Thyroid gland (tissue), 4 donors: ENCODE measurements around the gene KRT6B.

Experiments
- CTCF ChIP-seq, 6 experiments: fragments of 200-600 bp in 3 of 6; fragments of 450-650 bp in 3 of 6; sonication (generic) in 3 of 6; IDR thresholded peaks; one replicate each; pipeline ENCODE4 v1.5.1; 2016 to 2019; ENCODE audit warnings: antibody characterized with exemption in 6 of 6, mild to moderate bottlenecking in 2 of 6, inconsistent platforms in 1 of 6, moderate library complexity in 1 of 6
- POLR2A ChIP-seq, 2 donors: fragments of 450-650 bp; IDR thresholded peaks; one replicate each; pipeline ENCODE4 v1.6.1; 2017; ENCODE audit warnings: antibody characterized with exemption in 2 of 2, mild to moderate bottlenecking in 2 of 2, moderate library complexity in 1 of 2

GRCh38 chr12:52405922-52406385 is 46.0 kb downstream of the KRT6B start, which contains the start of gene KRT82:
- TF ChIP-seq CTCF (IDR thresholded peaks at IDR 0.05) (no peak), POLR2A (IDR thresholded peaks at IDR 0.05) (no peak)
